ENCODE results near the gene SFTPB. TPM values are rescaled to one million over a fixed set of nuclear protein-coding genes. Genes with fewer than 3 reads are reported as not detected.
"Not testable (repeated sequence)": the region's sequence is repeated elsewhere in the genome, so short reads cannot be mapped to it uniquely, and the experiment has no call there.

The SFTPB gene
- polyA plus RNA-seq, 3 donors from 2014 or later: not detected

DNA sequence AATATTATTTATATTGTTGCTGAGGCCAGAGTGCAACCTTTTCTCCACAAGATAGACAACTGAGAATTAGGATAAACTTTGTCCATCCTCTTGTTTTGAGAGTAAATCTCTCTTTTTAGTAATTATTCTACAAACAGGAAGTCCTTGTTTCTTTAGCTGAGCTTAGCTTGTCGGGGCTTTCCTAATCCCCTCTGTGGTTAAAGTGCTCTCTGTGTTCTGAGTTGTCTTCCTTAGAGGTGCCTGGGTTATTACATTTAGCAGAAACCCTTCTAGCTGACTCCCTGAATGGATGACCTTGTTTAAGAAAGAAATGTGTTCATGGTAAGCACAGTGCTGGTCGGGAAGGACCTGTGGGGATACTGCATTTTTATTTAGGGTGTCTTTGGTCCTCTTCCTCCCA, 39.3 kb downstream of the SFTPB start:
- Mint-ChIP-seq H3K27ac (no peak overlapping the region), H3K4me3 (no peak overlapping the region), H3K9me3 (no peaks in the 10 kb centered on the region), H3K4me1 (peaks cover 0 to 1% of the 10 kb centered on the region in 2 donors), H3K36me3 (peaks cover 23 to 51% (median 24%) of the 10 kb centered on the region in 3 donors), H3K27me3 (ENCODE audit: low read depth in 3 of 3) (peaks cover 0 to 3% (median 0%) of the 10 kb centered on the region in 3 donors)
- DNase-seq: no peak

DNA sequence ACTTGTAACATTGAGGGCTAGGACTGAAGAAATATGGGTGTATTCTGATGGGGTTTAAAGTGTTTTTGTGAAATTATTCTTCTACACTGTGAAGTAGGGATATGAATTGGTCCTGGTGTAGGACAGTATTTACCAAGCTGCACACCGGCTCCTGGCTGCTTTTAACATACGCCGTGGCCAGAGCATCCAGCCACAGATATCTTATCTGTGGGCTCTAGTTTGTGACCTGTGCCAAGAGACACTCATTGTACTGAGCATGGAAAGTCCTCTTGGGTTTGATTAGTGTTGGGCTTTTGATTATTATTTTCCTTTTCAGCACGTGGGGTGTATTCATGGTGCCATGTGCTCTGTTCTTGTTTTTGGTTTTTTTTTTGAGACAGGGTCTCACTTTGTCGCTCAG, 44.0 kb downstream of the SFTPB start:
- H3K4me1 Mint-ChIP-seq: peaks cover 3 to 4% of the 10 kb centered on the region in 2 donors
- peaks cover 25 to 42% (median 27%) of the 10 kb centered on the region in 3 donors for H3K36me3 Mint-ChIP-seq
- H3K27ac Mint-ChIP-seq: no peak overlapping the region
- H3K27me3 Mint-ChIP-seq (ENCODE audit: low read depth in 3 of 3): peaks cover 0 to 2% (median 0%) of the 10 kb centered on the region in 3 donors
- H3K4me3 Mint-ChIP-seq: no peak overlapping the region
- H3K9me3 Mint-ChIP-seq: no peaks in the 10 kb centered on the region
- no peak for DNase-seq

DNA sequence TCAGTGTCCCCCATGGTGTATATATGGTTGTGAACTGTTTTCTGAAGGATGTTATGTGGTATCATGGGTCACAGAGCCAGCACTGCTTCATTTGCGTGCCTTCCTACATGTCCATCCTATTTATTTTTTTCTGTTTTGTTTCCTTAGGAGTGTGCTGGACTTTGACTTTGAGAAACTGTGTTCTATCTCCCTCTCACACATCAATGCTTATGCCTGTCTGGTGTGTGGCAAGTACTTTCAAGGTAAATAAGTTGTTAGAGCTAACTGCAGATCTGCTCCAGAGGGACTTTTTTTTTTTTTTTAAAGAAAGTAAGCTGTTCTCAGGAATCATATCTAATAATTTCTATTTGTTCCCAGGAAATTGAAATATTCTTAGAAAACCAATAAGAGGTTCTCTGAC, 46.7 kb downstream of the SFTPB start:
- Mint-ChIP-seq H3K27ac (no peak overlapping the region), H3K36me3 (peaks cover 24 to 40% (median 25%) of the 10 kb centered on the region in 3 donors), H3K9me3 (no peaks in the 10 kb centered on the region), H3K4me1 (peaks cover 15 to 21% of the 10 kb centered on the region in 2 donors), H3K4me3 (no peak overlapping the region), H3K27me3 (ENCODE audit: low read depth in 3 of 3) (peaks cover 0 to 5% (median 0%) of the 10 kb centered on the region in 3 donors)
- no peak for DNase-seq

DNA sequence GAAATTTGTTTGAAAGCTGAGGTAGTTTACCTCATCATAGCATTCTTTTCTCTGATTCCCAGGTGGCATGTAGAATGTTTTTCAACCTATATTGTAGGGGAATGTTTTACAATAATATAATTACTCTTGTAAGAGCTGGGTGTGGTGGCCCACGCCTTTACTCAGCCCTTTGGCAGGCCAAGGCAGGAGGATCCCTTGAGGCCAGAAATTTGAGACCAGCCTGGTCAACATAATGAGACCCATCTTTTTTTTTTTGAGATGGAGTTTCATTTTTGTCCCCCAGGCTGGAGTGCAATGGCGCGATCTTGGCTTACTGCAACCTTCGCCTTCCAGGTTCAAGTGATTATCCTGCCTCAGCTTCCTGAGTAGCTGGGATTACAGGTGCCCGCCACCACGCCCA, 48.4 kb downstream of the SFTPB start:
- Mint-ChIP-seq H3K4me3 (no peak overlapping the region), H3K27ac (no peak overlapping the region), H3K9me3 (no peaks in the 10 kb centered on the region), H3K4me1 (peaks cover 22 to 30% of the 10 kb centered on the region in 2 donors), H3K36me3 (peaks cover 18 to 28% (median 18%) of the 10 kb centered on the region in 3 donors), H3K27me3 (ENCODE audit: low read depth in 3 of 3) (peaks cover 5 to 11% (median 6%) of the 10 kb centered on the region in 3 donors)
- no peak for DNase-seq

DNA sequence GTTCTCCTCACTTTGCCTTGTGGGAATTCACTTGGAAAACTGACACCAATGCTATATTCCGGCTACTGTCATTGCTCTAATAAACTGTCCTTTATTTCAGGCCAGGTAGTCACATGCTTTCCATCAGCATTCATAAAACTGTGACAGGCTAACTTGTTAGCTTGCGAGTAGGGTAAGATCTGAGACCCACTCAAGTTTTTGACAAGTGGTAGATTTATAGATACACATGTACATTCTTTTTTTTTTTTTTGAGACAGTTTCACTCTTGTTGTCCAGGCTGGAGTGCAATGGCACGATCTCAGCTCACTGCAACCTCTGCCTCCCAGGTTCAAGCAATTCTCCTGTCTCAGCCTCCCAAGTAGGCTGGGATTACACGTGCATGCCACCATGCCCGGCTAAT, 50.3 kb downstream of the SFTPB start:
- peaks cover 5 to 14% (median 7%) of the 10 kb centered on the region in 3 donors for H3K36me3 Mint-ChIP-seq
- peak overlapping the region in 4 of 5 donors; percentile 93 to 98 (median 96) for H3K4me3 Mint-ChIP-seq
- peaks cover 5 to 11% (median 6%) of the 10 kb centered on the region in 3 donors for H3K27me3 Mint-ChIP-seq (ENCODE audit: low read depth in 3 of 3)
- H3K4me1 Mint-ChIP-seq: peaks cover 22 to 33% of the 10 kb centered on the region in 2 donors
- H3K27ac Mint-ChIP-seq: peak overlapping the region in 2 of 6 donors; percentile 23 to 95
- not testable (repeated sequence) for H3K9me3 Mint-ChIP-seq, DNase-seq

DNA sequence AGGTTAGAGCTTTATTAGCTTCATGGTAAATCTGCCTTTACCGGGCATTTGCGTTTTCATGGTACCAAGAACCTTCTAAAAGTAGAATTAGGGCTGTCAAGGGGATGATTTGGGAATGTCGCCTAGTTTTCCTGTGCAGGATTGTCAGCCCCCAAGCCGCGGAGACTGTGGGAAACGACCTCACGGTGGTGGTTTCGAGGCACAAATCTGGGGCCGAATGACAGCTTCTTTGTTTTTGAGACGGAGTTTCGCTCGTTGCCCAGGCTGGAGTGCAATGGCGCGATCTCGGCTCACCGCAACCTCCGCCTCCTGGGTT, 52.6 kb downstream of the SFTPB start:
- no peak for DNase-seq
- Mint-ChIP-seq H3K27ac (peak overlapping the region in 3 of 6 donors; percentile 90 to 95 (median 93)), H3K4me1 (peaks cover 39 to 45% of the 10 kb centered on the region in 2 donors), H3K4me3 (peak overlapping the region in 4 of 5 donors; percentile 45 to 98 (median 73)), H3K36me3 (peaks cover 0 to 4% (median 0%) of the 10 kb centered on the region in 3 donors), H3K9me3 (no peaks in the 10 kb centered on the region), H3K27me3 (ENCODE audit: low read depth in 3 of 3) (peaks cover 6 to 16% (median 12%) of the 10 kb centered on the region in 3 donors)

DNA sequence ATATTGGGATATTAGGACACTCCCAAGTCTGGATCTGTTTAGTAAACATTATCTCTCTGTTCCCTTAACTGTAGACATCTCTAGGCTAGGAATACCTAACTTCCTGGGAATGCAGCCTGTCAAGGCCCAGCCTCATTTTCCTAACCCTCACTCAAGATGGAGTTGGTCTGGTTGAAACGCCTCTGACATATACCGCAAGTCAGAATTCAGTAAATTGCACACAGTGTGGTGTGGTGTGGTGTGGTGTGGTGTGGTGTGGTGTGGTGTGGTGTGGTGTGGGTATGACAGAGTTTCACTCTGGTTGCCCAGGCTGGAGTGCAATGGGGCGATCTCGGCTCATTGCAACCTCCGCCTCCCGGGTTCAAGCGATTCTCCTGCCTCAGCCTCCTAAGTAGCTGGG, 53.2 kb downstream of the SFTPB start:
- H3K4me1 Mint-ChIP-seq: peaks cover 44 to 49% of the 10 kb centered on the region in 2 donors
- H3K27me3 Mint-ChIP-seq (ENCODE audit: low read depth in 3 of 3): peaks cover 6 to 16% (median 12%) of the 10 kb centered on the region in 3 donors
- H3K4me3 Mint-ChIP-seq: peak overlapping the region in 2 of 5 donors; percentile 24 to 43
- H3K27ac Mint-ChIP-seq: peak overlapping the region in 1 of 6 donors; percentile 59
- H3K36me3 Mint-ChIP-seq, DNase-seq, H3K9me3 Mint-ChIP-seq: not testable (repeated sequence)

DNA sequence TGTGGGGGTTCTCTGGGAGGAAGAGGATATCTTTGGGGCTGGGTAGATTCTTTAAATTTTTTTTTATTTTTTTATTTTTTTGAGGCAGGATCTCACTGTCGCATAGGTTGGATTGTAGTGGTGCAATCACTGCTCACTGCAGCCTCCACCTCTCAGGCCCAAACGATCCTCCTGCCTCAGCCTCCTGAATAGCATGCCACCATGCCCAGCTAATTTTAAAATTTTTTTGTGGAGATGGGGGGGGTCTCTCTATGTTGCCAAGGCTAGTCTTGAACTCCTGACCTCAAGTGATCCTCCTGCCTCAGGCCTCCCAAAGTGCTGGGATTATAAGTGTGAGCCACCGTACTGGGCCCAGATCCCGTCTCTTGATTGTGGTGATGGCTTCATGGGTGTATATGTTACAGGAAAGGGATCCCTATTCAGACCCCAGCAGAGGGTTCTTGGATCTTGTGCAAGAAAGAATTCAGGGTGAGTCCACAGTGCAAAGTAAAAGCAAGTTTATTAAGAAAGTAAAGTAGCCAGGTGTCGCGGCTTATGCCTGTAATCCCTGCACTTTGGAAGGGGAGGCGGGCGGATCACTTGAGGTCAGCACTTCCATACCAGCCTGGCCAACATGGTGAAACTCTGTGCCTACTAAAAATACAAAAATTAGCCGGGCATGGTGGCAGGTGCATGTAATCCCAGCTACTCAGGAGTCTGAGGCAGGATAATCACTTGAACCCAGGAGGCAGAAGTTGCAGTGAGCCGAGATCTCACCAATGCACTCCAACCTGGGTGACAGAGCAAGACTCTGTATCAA, 54.1 kb downstream of the SFTPB start:
- peak overlapping the region in 4 of 5 donors; percentile 41 to 69 (median 50) for H3K4me3 Mint-ChIP-seq
- peaks cover 0 to 5% (median 0%) of the 10 kb centered on the region in 3 donors for H3K36me3 Mint-ChIP-seq
- no peak for DNase-seq
- no peaks in the 10 kb centered on the region for H3K9me3 Mint-ChIP-seq
- H3K27ac Mint-ChIP-seq: peak overlapping the region in 3 of 6 donors; percentile 19 to 49 (median 36)
- H3K27me3 Mint-ChIP-seq (ENCODE audit: low read depth in 3 of 3): peaks cover 6 to 16% (median 12%) of the 10 kb centered on the region in 3 donors
- peaks cover 46 to 50% of the 10 kb centered on the region in 2 donors for H3K4me1 Mint-ChIP-seq

DNA sequence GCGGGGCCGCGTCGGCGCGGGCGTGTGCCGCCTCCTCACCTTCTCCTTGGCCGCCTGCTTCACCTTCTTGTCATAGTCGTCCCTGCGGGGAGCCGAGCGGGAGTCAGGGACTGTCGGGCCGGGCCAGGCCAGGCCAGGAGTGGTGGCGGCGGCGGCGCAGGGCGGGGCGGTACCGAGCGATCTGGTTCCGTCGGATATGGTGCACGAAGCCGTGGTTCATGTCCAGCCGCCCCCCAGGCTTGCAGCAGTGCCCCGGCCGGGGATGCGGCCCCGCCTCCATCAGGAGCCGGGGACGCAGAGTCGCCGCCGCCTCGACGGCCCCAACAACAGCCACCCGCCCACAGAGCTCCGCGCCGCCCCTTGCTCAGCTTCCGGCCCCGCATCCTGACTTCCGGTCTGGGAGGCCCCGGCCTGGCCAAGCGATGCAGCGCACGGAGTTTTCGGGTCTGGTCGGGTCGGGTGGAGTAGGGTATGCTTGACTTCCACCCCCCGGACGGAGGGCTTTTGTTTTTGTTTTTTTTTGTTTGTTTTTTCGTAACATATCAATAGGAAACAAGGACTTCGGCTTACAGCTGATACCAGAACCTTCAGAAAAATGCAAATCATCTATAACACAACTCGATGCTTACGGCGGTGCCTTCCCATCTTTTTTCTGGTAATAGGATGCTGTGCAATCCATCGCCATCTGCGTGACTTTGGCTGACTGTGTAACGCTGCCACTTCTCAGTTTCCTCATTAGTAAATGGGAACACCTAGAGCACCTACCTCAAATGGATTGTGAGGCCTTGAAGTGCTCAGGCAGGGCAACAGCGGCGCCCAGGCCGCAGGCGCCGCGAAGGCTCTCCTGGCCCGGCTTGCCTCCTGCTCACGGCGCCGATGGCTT, 56.1 kb downstream of the SFTPB start, which contains the start of gene C2orf68:
Gene C2orf68, minus strand, starts transcription at position 362 of the 883 bp plus-strand sequence. Its CDS starts 82 bp downstream, at position 280.
- Mint-ChIP-seq H3K4me1 (peaks cover 40 to 47% of the 10 kb centered on the region in 2 donors), H3K36me3 (peaks cover 0 to 16% (median 0%) of the 10 kb centered on the region in 3 donors), H3K27ac (peak within 1 kb of the TSS; percentile 85 to 97 (median 92)), H3K9me3 (no peaks in the 10 kb centered on the region), H3K4me3 (peak within 1 kb of the TSS; percentile 94 to 99 (median 98)), H3K27me3 (ENCODE audit: low read depth in 3 of 3) (peaks cover 6 to 16% (median 14%) of the 10 kb centered on the region in 3 donors)
- DNase-seq: peak; percentile 84 to 87 (median 86)

DNA sequence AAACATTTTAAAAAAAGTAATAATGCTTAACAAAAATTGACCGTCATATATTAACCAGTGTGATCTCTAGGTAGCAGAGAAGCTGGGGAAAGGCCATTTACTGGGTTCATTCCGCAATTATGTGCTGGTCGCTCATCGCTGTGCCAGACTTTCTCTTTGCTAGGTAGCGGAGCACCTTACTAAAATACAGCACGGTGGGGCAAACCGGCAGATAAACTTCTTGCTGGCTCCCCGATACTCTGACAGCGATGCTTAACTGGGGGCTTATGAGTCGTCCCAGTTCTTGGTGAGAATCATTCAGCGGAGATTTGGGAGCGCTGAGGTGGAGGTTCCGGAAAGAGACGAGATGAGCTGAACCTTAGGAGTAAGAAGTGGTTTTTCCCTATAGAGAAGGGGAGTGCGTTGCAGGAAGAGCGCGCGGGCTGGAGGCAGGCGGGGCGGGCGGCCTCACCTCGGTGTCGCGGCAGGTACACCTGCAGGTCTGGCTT, 56.7 kb downstream of the SFTPB start:
- no peak for DNase-seq
- H3K4me1 Mint-ChIP-seq: peaks cover 36 to 47% of the 10 kb centered on the region in 2 donors
- peak overlapping the region; percentile 85 to 97 (median 92) for H3K27ac Mint-ChIP-seq
- peaks cover 0 to 16% (median 0%) of the 10 kb centered on the region in 3 donors for H3K36me3 Mint-ChIP-seq
- peak overlapping the region; percentile 94 to 99 (median 98) for H3K4me3 Mint-ChIP-seq
- no peaks in the 10 kb centered on the region for H3K9me3 Mint-ChIP-seq
- peaks cover 6 to 14% (median 10%) of the 10 kb centered on the region in 3 donors for H3K27me3 Mint-ChIP-seq (ENCODE audit: low read depth in 3 of 3)

Other genes starting within 250 kb of the SFTPB start
- gene SH2D6, start 249.5 kb downstream of the SFTPB start, polyA plus RNA-seq: not detected
- 100 to 1,000 TPM in 1 of 3 donors, 10 to 100 TPM in 2; 46.5 to 115 (median 63.9) TPM for gene MAT2A, start 129.0 kb downstream of the SFTPB start, polyA plus RNA-seq
- 10 to 100 TPM; 11.4 to 31.7 (median 21.0) TPM for gene GGCX, start 106.7 kb downstream of the SFTPB start, polyA plus RNA-seq
- 100 to 1,000 TPM; 457 to 687 (median 617) TPM for gene VAMP8, start 90.6 kb downstream of the SFTPB start, polyA plus RNA-seq
- 100 to 1,000 TPM; 154 to 219 (median 201) TPM for gene VAMP5, start 83.8 kb downstream of the SFTPB start, polyA plus RNA-seq
- 100 to 1,000 TPM; 224 to 326 (median 256) TPM for gene RNF181, start 72.5 kb downstream of the SFTPB start, polyA plus RNA-seq
- gene TMEM150A, start 65.5 kb downstream of the SFTPB start, polyA plus RNA-seq: 10 to 100 TPM; 12.0 to 27.8 (median 14.8) TPM
- 10 to 100 TPM; 11.5 to 27.9 (median 25.1) TPM for gene C2orf68, start 56.1 kb downstream of the SFTPB start, polyA plus RNA-seq
- gene USP39, start 52.0 kb downstream of the SFTPB start, polyA plus RNA-seq: 10 to 100 TPM; 65.5 to 93.8 (median 68.2) TPM
- over 10,000 TPM; 13,165 to 20,506 (median 19,340) TPM for gene GNLY, start 26.2 kb upstream of the SFTPB start, polyA plus RNA-seq
- gene ATOH8, start 85.8 kb upstream of the SFTPB start, polyA plus RNA-seq: not detected
- gene ST3GAL5, start 220.8 kb upstream of the SFTPB start, polyA plus RNA-seq: 10 to 100 TPM; 15.0 to 20.9 (median 19.9) TPM

Measured in immature natural killer cell (primary cell).